HepG2 (cell line): ENCODE results near the gene SH3BP2. TPM values are rescaled to one million over a fixed set of nuclear protein-coding genes. Genes with fewer than 3 reads are reported as not detected.

Experiments
- CENPT ChIP-seq: sonication (generic); formaldehyde crosslinking; IDR thresholded peaks from 2 replicates; pipeline ENCODE4 v1.8.0; 2022; ENCODE audit warnings: low read depth, mild to moderate bottlenecking, moderate library complexity, missing genetic modification reagents
- HCFC1 ChIP-seq: fragments of 150-350 bp; IDR thresholded peaks from 2 replicates; pipeline ENCODE4 v1.6.1; 2014; ENCODE audit warnings: low read depth, low read length
- HNRNPLL ChIP-seq: fragments of 200-400 bp; formaldehyde crosslinking; IDR thresholded peaks from 2 replicates; pipeline ENCODE4 v1.6.1; 2017; ENCODE audit warnings: mild to moderate bottlenecking, low read depth, low read length; ENCODE audit not compliant: poor library complexity, severe bottlenecking
- NFATC3 ChIP-seq: sonication (generic); formaldehyde crosslinking; IDR thresholded peaks from 2 replicates; pipeline ENCODE4 v1.5.1; 2020; ENCODE audit warnings: mild to moderate bottlenecking, missing genetic modification reagents
- PHF5A ChIP-seq: IDR thresholded peaks from one replicate; pipeline ENCODE4 v1.6.1; 2018; ENCODE audit warnings: low read depth, missing genetic modification reagents; ENCODE audit not compliant: unreplicated experiment
- ZFP36L2 ChIP-seq: sonication (generic); formaldehyde crosslinking; IDR thresholded peaks from 2 replicates; pipeline ENCODE4 v1.4.0; 2020; ENCODE audit warnings: missing genetic modification reagents
- ZFP62 ChIP-seq: sonication (generic); formaldehyde crosslinking; IDR thresholded peaks from 2 replicates; pipeline ENCODE4 v1.4.0; 2020; ENCODE audit warnings: missing genetic modification reagents
- ZNF605 ChIP-seq: sonication (generic); formaldehyde crosslinking; IDR thresholded peaks from 2 replicates; pipeline ENCODE4 v1.8.0; 2022; ENCODE audit warnings: mild to moderate bottlenecking, missing genetic modification reagents
- ZNF839 ChIP-seq: sonication (generic); formaldehyde crosslinking; IDR thresholded peaks from 2 replicates; pipeline ENCODE4 v1.4.0; 2020; ENCODE audit warnings: missing genetic modification reagents, mild to moderate bottlenecking, borderline replicate concordance
- ZZZ3 ChIP-seq: sonication (generic); formaldehyde crosslinking; IDR thresholded peaks from 2 replicates; pipeline ENCODE4 v1.4.0; 2020; ENCODE audit warnings: missing genetic modification reagents, mild to moderate bottlenecking, borderline replicate concordance
- polyA plus RNA-seq, 8 experiments: library from polyadenylated mRNA; depleted of rRNA in 3 of 8; stranded (reverse) in 7 of 8; unstranded in 1 of 8; fragments of >200 nt; fragmentation: Illumina TruSeq in 4 of 8; extraction: Trizol in 4 of 8; gene quantifications; 2 replicates each; pipeline versions ENCODE4 v1.2.1 to v1.2.3, GENCODE V29; 2011 to 2016; ENCODE audit warnings: low read depth in 4 of 8, missing spikeins in 1 of 8, mixed read lengths in 1 of 8; ENCODE audit not compliant: insufficient read depth in 1 of 8
- total RNA-seq, 5 experiments: library from RNA; depleted of rRNA; stranded (reverse); fragments of >200 nt; fragmentation: Illumina TruSeq; extraction: Trizol; gene quantifications; 2 replicates each; pipeline ENCODE4 v1.2.3, GENCODE V29; 2016; ENCODE audit warnings: low read depth in 1 of 5
- TF ChIP-seq, protein P1 (sequence below): sonication (generic); formaldehyde crosslinking; IDR thresholded peaks from 2 replicates; pipeline ENCODE4 v1.4.0; 2020; ENCODE audit warnings: missing genetic modification reagents
- TF ChIP-seq, protein P2 (sequence below): sonication (generic); formaldehyde crosslinking; IDR thresholded peaks from 2 replicates; pipeline ENCODE4 v1.4.0; 2020; ENCODE audit warnings: missing genetic modification reagents, mild to moderate bottlenecking, borderline replicate concordance
- TF ChIP-seq, protein P3 (sequence below): sonication (generic); formaldehyde crosslinking; IDR thresholded peaks from 2 replicates; pipeline ENCODE4 v1.8.0; 2022; ENCODE audit warnings: mild to moderate bottlenecking, missing genetic modification reagents

Gene SH3BP2
- total and polyA plus RNA-seq, 2 of the 13 experiments (the other 11 are each of a cell fraction or from before 2014, with no cell fraction given) = 16.9 to 34.5 TPM

DNA sequence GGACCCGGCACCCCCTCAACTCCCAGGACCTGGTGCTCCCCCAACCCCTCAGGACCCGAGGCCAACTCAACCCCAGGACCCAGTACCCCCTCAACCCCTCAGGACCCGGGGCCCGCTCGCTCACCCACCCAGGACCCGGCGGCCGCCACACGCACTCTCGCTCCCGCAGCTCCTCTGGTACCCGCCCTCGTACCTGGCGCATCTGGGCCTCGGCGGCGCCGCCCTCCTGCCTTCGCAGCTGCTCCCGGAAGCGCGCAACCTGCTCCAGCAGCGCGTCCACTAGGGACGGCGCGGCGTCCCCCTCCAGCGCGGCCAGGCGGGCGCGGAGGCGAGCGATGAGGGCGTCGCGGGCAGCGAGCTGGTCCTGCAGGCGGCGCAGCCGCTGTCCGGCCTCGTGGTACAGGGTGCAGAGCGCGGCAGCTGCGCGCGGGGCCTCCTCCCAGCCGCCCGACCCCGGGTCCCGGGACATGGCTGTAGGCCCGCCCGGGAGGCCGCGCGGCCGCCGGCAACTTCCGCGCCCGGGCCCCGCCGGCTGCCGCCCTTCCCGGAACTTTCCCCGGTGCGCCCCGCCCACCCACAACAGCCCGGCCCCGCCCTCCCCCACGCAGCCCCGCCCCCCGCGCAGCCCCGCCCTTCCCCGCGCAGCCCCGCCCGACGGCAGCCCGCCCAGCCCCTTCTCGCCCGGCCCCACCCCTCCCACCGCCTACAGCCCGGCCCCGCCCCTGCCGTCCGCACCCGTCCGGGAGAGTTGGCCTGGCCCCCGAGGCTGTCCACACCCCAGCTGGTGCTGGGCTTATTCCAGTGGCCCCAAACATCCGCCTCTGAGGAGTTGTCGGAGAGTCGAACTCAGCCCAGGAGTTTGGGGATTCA is 36.8 kb upstream of the SH3BP2 start, which contains the start of gene TNIP2 (continued):
- peak; percentile 93 for TF ChIP-seq HNRNPLL
- TF ChIP-seq NFATC3 (CRISPR knock-in tag) = no peak
- TF ChIP-seq ZNF839 = no peak
- TF ChIP-seq HCFC1 = no peak; the same call in 1 of the 2 replicates
- TF ChIP-seq ZNF605 (CRISPR knock-in tag) = no peak
- no peak for TF ChIP-seq ZFP62 (CRISPR knock-in tag)
- TF ChIP-seq PHF5A = no peak
- TF ChIP-seq, protein P1, sequence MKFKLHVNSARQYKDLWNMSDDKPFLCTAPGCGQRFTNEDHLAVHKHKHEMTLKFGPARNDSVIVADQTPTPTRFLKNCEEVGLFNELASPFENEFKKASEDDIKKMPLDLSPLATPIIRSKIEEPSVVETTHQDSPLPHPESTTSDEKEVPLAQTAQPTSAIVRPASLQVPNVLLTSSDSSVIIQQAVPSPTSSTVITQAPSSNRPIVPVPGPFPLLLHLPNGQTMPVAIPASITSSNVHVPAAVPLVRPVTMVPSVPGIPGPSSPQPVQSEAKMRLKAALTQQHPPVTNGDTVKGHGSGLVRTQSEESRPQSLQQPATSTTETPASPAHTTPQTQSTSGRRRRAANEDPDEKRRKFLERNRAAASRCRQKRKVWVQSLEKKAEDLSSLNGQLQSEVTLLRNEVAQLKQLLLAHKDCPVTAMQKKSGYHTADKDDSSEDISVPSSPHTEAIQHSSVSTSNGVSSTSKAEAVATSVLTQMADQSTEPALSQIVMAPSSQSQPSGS (CRISPR knock-in tag) = 0 out of 2 replicates have a peak, but pooled peaks have one; percentile 28
- TF ChIP-seq CENPT (CRISPR knock-in tag) = peak; percentile 78; the same call in 1 of the 2 replicates
- no peak for TF ChIP-seq ZFP36L2 (CRISPR knock-in tag)
- TF ChIP-seq ZZZ3 (CRISPR knock-in tag) = no peak
- TF ChIP-seq, protein P2, sequence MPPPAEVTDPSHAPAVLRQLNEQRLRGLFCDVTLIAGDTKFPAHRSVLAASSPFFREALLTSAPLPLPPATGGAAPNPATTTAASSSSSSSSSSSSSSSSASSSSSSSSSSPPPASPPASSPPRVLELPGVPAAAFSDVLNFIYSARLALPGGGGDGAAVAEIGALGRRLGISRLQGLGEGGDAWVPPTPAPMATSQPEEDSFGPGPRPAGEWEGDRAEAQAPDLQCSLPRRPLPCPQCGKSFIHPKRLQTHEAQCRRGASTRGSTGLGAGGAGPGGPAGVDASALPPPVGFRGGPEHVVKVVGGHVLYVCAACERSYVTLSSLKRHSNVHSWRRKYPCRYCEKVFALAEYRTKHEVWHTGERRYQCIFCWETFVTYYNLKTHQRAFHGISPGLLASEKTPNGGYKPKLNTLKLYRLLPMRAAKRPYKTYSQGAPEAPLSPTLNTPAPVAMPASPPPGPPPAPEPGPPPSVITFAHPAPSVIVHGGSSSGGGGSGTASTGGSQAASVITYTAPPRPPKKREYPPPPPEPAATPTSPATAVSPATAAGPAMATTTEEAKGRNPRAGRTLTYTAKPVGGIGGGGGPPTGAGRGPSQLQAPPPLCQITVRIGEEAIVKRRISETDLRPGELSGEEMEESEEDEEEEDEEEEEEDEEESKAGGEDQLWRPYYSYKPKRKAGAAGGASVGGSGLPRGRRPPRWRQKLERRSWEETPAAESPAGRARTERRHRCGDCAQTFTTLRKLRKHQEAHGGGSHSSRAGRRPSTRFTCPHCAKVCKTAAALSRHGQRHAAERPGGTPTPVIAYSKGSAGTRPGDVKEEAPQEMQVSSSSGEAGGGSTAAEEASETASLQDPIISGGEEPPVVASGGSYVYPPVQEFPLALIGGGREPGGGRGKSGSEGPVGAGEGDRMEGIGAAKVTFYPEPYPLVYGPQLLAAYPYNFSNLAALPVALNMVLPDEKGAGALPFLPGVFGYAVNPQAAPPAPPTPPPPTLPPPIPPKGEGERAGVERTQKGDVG (CRISPR knock-in tag) = no peak
- TF ChIP-seq, protein P3, sequence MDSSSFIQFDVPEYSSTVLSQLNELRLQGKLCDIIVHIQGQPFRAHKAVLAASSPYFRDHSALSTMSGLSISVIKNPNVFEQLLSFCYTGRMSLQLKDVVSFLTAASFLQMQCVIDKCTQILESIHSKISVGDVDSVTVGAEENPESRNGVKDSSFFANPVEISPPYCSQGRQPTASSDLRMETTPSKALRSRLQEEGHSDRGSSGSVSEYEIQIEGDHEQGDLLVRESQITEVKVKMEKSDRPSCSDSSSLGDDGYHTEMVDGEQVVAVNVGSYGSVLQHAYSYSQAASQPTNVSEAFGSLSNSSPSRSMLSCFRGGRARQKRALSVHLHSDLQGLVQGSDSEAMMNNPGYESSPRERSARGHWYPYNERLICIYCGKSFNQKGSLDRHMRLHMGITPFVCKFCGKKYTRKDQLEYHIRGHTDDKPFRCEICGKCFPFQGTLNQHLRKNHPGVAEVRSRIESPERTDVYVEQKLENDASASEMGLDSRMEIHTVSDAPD (CRISPR knock-in tag) = no peak
